GM12891 (cell line): ENCODE results near the gene DPPA5.

ENCODE experiments used
- PAX5 ChIP-seq: IDR thresholded peaks from 2 replicates; pipeline ENCODE4 v1.6.1; 2011; ENCODE audit warnings: low read length, moderate library complexity, mild to moderate bottlenecking; ENCODE audit not compliant: insufficient read depth, severe bottlenecking
- POLR2A ChIP-seq: IDR thresholded peaks from 2 replicates; pipeline ENCODE4 v1.6.1; 2011; ENCODE audit warnings: low read depth, low read length, control low read depth
- POLR2AphosphoS5 ChIP-seq: IDR thresholded peaks from 2 replicates; pipeline ENCODE4 v1.6.1; 2011; ENCODE audit warnings: low read depth, low read length, control low read depth
- POU2F2 ChIP-seq: IDR thresholded peaks from 2 replicates; pipeline ENCODE4 v1.6.1; 2011; ENCODE audit warnings: low read depth, mild to moderate bottlenecking, control low read depth, low read length, moderate library complexity
- SPI1 ChIP-seq: IDR thresholded peaks from 2 replicates; pipeline ENCODE4 v1.6.1; 2011; ENCODE audit warnings: low read depth, low read length, control low read depth
- TAF1 ChIP-seq: IDR thresholded peaks from 2 replicates; pipeline ENCODE4 v1.6.1; 2011; ENCODE audit warnings: low read depth, low read length, control low read depth

GRCh38 chr6:73375216-73375615, 21.1 kb upstream of the DPPA5 start:
- TF ChIP-seq TAF1 (no peak), POLR2A (no peak), POLR2AphosphoS5 (no peak), SPI1 (no peak), POU2F2 (no peak), PAX5 (no peak)
